Measurements from ENCODE around the gene SLC6A14.

Gene SLC6A14

DNA sequence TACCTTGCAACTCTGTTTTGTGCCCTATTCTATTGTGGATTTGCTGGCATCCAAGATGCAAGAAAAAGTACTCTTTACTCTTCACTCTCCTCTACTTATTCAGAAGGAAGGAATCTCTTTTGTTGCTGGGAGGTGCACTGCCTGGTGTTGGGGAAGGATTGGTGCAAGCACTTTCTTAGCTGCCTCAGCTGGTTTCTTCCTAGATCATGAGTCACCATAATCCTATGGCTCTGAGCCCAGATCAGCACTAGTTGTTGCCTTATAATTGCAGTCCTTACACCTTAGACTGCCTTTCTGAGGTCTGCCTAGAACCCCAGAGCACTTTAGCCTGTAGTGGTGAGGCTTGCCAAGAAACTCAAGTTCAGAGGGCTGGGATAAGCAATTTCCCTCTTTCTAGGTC, 63.4 kb downstream of the SLC6A14 start:
- DNase-seq (ENCODE audit: low read depth), result peak; percentile 25
- no peak overlapping the region for H3K4me3 ChIP-seq (ENCODE audit: control insufficient read depth, low read depth, low read length)
- no peak for TF ChIP-seq CTCF (conservative IDR thresholded peaks at IDR 0.05; ENCODE audit: control insufficient read depth, insufficient read depth, low read depth, low read length)

Data from fibroblast of mammary gland (primary cell).